WTC11 (cell line): ENCODE results near the gene SOCS2. TPM values are rescaled to one million over a fixed set of nuclear protein-coding genes. Genes with fewer than 3 reads are reported as not detected.

Experiments
- ATAC-seq: fragments of 200-7000 bp; cut with Tn5 transposase; 2 replicates; pipeline ENCODE4 v1.10.0; 2021; ENCODE audit warnings: mild to moderate bottlenecking, moderate library complexity
- CTCF ChIA-PET: fragments of 300-600 bp; sonication (Branson Sonifier 250); formaldehyde crosslinking; loops from one replicate; lab custom pipeline; 2021; ENCODE audit warnings: antibody characterized with exemption; lab: Charles Lee
- POLR2A ChIA-PET: fragments of 350-600 bp; sonication (Branson Sonifier 250); formaldehyde crosslinking; loops from one replicate; lab custom pipeline; 2021; ENCODE audit warnings: antibody characterized with exemption; lab: Charles Lee
- DNase-seq: peaks from one replicate; pipeline ENCODE4 v3.0.0; 2021; ENCODE audit warnings: low spot score
- H3K27ac Mint-ChIP-seq: 2 replicates; pipeline ENCODE4 v1.8.0; 2021; ENCODE audit warnings: mixed read lengths
- H3K27me3 Mint-ChIP-seq: 2 replicates; pipeline ENCODE4 v1.8.0; 2021; ENCODE audit warnings: low read depth, mild to moderate bottlenecking, moderate library complexity, mixed read lengths
- H3K36me3 Mint-ChIP-seq: 2 replicates; pipeline ENCODE4 v1.8.0; 2021; ENCODE audit warnings: mixed read lengths
- H3K4me1 Mint-ChIP-seq: 2 replicates; pipeline ENCODE4 v1.8.0; 2022; ENCODE audit warnings: mixed read lengths
- H3K4me3 Mint-ChIP-seq: 2 replicates; pipeline ENCODE4 v1.8.0; 2021; ENCODE audit warnings: mild to moderate bottlenecking, moderate library complexity, mixed read lengths
- H3K9me3 Mint-ChIP-seq: 2 replicates; pipeline ENCODE4 v1.8.0; 2021; ENCODE audit warnings: mixed read lengths
- ARID4B ChIP-seq: sonication (generic); formaldehyde crosslinking; IDR thresholded peaks from 2 replicates; pipeline ENCODE4 v1.8.0; 2023; ENCODE audit warnings: missing genetic modification reagents, mild to moderate bottlenecking, borderline replicate concordance
- ATF6 ChIP-seq: sonication (generic); formaldehyde crosslinking; IDR thresholded peaks from 2 replicates; pipeline ENCODE4 v1.8.1; 2023; ENCODE audit warnings: mild to moderate bottlenecking, missing genetic modification reagents
- CBFB ChIP-seq: sonication (generic); formaldehyde crosslinking; IDR thresholded peaks from 2 replicates; pipeline ENCODE4 v1.8.1; 2022; ENCODE audit warnings: mild to moderate bottlenecking, low read depth, missing genetic modification reagents
- CREM ChIP-seq: sonication (generic); formaldehyde crosslinking; IDR thresholded peaks from 2 replicates; pipeline ENCODE4 v1.8.1; 2022; ENCODE audit warnings: mild to moderate bottlenecking, missing genetic modification reagents, moderate library complexity
- E2F5 ChIP-seq: sonication (generic); formaldehyde crosslinking; IDR thresholded peaks from 2 replicates; pipeline ENCODE4 v1.8.1; 2022; ENCODE audit warnings: mild to moderate bottlenecking, moderate library complexity, missing genetic modification reagents
- ELF4 ChIP-seq: sonication (generic); formaldehyde crosslinking; IDR thresholded peaks from 2 replicates; pipeline ENCODE4 v1.8.1; 2022; ENCODE audit warnings: low read depth, mild to moderate bottlenecking, moderate library complexity, missing genetic modification reagents
- EMX1 ChIP-seq: fragments of 250-450 bp; sonication (Bioruptor Pico); IDR thresholded peaks from 2 replicates; pipeline ENCODE4 v1.8.0; 2021; ENCODE audit warnings: mild to moderate bottlenecking
- GRHL2 ChIP-seq: fragments of 250-450 bp; sonication (Bioruptor Pico); IDR thresholded peaks from 2 replicates; pipeline ENCODE4 v1.8.0; 2022; ENCODE audit warnings: mild to moderate bottlenecking, moderate library complexity; ENCODE audit not compliant: insufficient replicate concordance, severe bottlenecking
- MLX ChIP-seq: sonication (generic); formaldehyde crosslinking; IDR thresholded peaks from 2 replicates; pipeline ENCODE4 v1.8.1; 2023; ENCODE audit warnings: mild to moderate bottlenecking, missing genetic modification reagents, moderate library complexity
- NR1H2 ChIP-seq: sonication (generic); formaldehyde crosslinking; IDR thresholded peaks from 2 replicates; pipeline ENCODE4 v1.9.0; 2021; ENCODE audit warnings: mild to moderate bottlenecking, moderate library complexity, missing genetic modification reagents
- RORB ChIP-seq: fragments of 250-450 bp; sonication (Bioruptor Pico); IDR thresholded peaks from 2 replicates; pipeline ENCODE4 v1.9.0; 2021; ENCODE audit warnings: mild to moderate bottlenecking
- TEAD1 ChIP-seq: sonication (generic); formaldehyde crosslinking; IDR thresholded peaks from 2 replicates; pipeline ENCODE4 v1.8.0; 2022; ENCODE audit warnings: mild to moderate bottlenecking, missing genetic modification reagents
- TEAD4 ChIP-seq: sonication (generic); formaldehyde crosslinking; IDR thresholded peaks from 2 replicates; pipeline ENCODE4 v1.8.0; 2022; ENCODE audit warnings: mild to moderate bottlenecking, missing genetic modification reagents
- ZNF121 ChIP-seq: sonication (generic); formaldehyde crosslinking; IDR thresholded peaks from 2 replicates; pipeline ENCODE4 v1.8.0; 2023; ENCODE audit warnings: missing genetic modification reagents
- ZNF317 ChIP-seq: sonication (generic); formaldehyde crosslinking; IDR thresholded peaks from 2 replicates; pipeline ENCODE4 v1.8.1; 2023; ENCODE audit warnings: low read depth, mild to moderate bottlenecking, moderate library complexity, missing genetic modification reagents, borderline replicate concordance
- total RNA-seq: library from RNA; stranded (reverse); gene quantifications from 3 replicates; pipeline ENCODE4 v1.2.3, GENCODE V29; 2021
- TF ChIP-seq, protein P1 (sequence below): sonication (generic); formaldehyde crosslinking; IDR thresholded peaks from 2 replicates; pipeline ENCODE4 v1.8.1; 2023; ENCODE audit warnings: mild to moderate bottlenecking, missing genetic modification reagents, moderate library complexity

Gene SOCS2
- total RNA-seq, 1 experiment from 2014 or later = 44.4 TPM

DNA sequence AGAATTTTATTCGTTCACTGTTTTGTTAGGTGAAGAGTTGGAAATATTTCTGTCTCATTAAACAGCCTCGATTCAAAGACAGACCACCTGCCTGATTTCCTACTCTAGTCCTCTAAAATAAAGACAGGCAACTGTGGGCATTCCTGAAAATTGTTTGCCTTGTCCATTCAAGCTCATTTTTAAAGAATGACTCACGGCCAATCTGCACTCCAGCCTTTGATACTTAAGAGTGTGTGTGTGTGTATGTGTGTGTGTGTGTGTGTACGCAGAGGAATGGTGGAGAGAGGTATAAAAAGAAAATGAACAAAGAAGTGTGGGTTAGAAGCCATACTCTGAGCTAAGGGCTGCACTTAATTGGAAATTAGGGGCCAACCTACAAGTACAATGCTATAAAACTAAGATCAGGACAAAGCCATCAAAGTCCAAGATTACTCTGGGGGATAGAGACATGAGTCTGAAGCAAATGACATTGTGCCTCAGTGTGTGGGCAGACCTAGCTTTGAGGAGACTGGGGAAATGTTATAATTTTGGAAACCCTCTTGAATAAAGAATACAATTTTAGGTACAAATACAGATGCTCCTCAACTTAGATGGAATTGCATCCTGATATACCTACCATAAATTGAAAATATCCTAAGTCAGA lies 45.6 kb upstream of the SOCS2 start (continued):
- no peak for TF ChIP-seq E2F5 (CRISPR knock-in tag)
- TF ChIP-seq TEAD1 (CRISPR knock-in tag) = no peak
- TF ChIP-seq ZNF317 (CRISPR knock-in tag) = no peak
- TF ChIP-seq, protein P1, sequence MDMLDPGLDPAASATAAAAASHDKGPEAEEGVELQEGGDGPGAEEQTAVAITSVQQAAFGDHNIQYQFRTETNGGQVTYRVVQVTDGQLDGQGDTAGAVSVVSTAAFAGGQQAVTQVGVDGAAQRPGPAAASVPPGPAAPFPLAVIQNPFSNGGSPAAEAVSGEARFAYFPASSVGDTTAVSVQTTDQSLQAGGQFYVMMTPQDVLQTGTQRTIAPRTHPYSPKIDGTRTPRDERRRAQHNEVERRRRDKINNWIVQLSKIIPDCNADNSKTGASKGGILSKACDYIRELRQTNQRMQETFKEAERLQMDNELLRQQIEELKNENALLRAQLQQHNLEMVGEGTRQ (CRISPR knock-in tag) = no peak
- no peak for TF ChIP-seq RORB (CRISPR knock-in tag)
- TF ChIP-seq ELF4 (CRISPR knock-in tag) = no peak

DNA sequence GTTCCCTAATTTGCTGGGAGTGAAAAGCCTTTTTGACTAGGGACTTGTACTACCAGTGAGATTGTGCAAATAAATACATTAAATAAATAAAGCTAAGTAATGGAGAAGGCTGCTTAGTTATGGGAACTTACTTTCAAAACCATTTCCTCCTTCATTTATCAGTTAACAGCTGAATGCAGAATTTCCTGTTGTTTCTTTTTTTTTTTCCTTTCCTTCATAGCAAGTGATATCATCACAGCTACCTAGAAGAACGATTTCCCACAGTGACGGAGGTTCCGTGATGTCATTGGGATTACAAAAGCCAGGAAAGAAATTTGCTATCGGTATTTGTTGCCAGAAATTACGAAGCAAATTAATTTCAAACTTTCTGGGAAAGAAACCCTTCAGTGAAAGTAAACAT lies 42.1 kb upstream of the SOCS2 start:
- no peak overlapping the region for H3K27ac Mint-ChIP-seq
- POLR2A ChIA-PET = no interaction called here
- DNase-seq (no peak), ATAC-seq (no peak)
- TF ChIP-seq NR1H2 (no peak), TEAD4 (CRISPR knock-in tag) (no peak), ARID4B (CRISPR knock-in tag) (no peak), ATF6 (CRISPR knock-in tag) (no peak), EMX1 (CRISPR knock-in tag) (no peak), GRHL2 (CRISPR knock-in tag) (no peak), ZNF121 (CRISPR knock-in tag) (no peak), MLX (no peak), CBFB (CRISPR knock-in tag) (no peak), CREM (no peak)
- no peaks in the 10 kb centered on the region for H3K27me3 Mint-ChIP-seq
- H3K9me3 Mint-ChIP-seq = peaks cover 7% of the 10 kb centered on the region
- no peaks in the 10 kb centered on the region for H3K36me3 Mint-ChIP-seq
- H3K4me3 Mint-ChIP-seq = no peak overlapping the region
- CTCF ChIA-PET = no interaction called here
- no peaks in the 10 kb centered on the region for H3K4me1 Mint-ChIP-seq
